ENCODE results near the gene ADRA2C. TPM values are rescaled to one million over a fixed set of nuclear protein-coding genes. Genes with fewer than 3 reads are reported as not detected.

Gene ADRA2C
- polyA plus RNA-seq, 1 donor from 2014 or later: 3.0 TPM

DNA sequence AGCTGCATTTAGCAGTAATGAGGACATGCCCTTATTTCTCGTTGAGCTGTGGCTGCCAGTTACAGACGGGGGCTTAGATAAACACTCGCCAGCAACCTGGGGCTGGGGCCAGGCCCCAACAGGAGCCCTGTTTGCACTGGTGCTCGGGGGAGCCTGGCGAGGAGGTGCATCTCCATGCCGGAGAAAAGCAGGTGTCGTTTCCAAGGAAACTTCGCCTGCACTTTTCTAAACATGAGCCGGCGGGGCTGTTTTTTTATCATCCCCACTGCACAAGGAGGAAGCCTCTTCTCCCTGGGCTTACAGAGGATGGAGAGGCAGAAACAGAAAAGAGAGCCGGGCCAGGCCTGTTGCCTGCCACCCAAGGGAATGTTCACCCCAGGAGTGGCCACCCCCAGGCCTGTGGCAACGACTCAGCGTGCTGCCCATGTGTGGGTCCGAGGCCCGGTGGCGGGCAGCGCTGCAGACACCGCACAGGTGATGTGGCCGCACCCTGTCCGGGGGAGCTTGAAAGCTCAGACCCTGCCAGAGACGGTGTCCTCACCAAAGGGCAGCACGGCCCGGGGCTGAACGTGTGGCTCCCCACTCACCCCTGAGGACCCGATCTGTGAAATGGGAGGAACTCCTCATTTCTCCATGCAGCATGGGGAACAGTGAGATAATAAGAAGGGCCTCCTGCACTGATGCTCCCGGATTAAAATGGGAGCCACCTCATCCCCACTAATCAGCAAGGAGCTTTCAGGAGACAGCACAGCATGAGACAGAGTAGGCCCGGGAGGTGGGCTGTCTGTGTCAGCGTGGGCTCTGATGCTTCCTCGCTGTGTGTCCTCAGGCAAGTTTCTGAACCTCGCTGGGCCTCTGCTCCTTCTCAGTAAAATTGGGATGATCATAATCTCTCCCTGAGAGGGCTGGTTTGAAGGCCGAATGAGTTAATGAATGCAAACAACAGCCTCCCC, 33.8 kb upstream of the ADRA2C start:
- no peak for TF ChIP-seq EZH2 (IDR thresholded peaks at IDR 0.05; ENCODE audit: borderline replicate concordance, insufficient read depth, low read length, poor library complexity, severe bottlenecking)
- no peak for TF ChIP-seq TAF1 (IDR thresholded peaks at IDR 0.05; ENCODE audit: low read depth)
- TF ChIP-seq, protein P1, sequence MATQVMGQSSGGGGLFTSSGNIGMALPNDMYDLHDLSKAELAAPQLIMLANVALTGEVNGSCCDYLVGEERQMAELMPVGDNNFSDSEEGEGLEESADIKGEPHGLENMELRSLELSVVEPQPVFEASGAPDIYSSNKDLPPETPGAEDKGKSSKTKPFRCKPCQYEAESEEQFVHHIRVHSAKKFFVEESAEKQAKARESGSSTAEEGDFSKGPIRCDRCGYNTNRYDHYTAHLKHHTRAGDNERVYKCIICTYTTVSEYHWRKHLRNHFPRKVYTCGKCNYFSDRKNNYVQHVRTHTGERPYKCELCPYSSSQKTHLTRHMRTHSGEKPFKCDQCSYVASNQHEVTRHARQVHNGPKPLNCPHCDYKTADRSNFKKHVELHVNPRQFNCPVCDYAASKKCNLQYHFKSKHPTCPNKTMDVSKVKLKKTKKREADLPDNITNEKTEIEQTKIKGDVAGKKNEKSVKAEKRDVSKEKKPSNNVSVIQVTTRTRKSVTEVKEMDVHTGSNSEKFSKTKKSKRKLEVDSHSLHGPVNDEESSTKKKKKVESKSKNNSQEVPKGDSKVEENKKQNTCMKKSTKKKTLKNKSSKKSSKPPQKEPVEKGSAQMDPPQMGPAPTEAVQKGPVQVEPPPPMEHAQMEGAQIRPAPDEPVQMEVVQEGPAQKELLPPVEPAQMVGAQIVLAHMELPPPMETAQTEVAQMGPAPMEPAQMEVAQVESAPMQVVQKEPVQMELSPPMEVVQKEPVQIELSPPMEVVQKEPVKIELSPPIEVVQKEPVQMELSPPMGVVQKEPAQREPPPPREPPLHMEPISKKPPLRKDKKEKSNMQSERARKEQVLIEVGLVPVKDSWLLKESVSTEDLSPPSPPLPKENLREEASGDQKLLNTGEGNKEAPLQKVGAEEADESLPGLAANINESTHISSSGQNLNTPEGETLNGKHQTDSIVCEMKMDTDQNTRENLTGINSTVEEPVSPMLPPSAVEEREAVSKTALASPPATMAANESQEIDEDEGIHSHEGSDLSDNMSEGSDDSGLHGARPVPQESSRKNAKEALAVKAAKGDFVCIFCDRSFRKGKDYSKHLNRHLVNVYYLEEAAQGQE (IDR thresholded peaks at IDR 0.05; ENCODE audit: borderline replicate concordance): no peak
- TF ChIP-seq RAD21 (conservative IDR thresholded peaks at IDR 0.05): no peak
- TF ChIP-seq SMC3 (conservative IDR thresholded peaks at IDR 0.05; ENCODE audit: poor library complexity): no peak
- no peak for TF ChIP-seq POLR2AphosphoS5 (IDR thresholded peaks at IDR 0.05)
- no peaks in the 10 kb centered on the region for H3K79me2 ChIP-seq (replicated peaks; ENCODE audit: insufficient read depth, low read length)
- peaks cover 4% of the 10 kb centered on the region for H3K9me3 ChIP-seq (ENCODE audit: low read length)
- H3K36me3 ChIP-seq (ENCODE audit: insufficient read depth, low read length): no peaks in the 10 kb centered on the region
- H4K20me1 ChIP-seq (ENCODE audit: insufficient read depth): no peaks in the 10 kb centered on the region
- H2AFZ ChIP-seq (ENCODE audit: low read depth, low read length): no peak overlapping the region
- H3K9me2 ChIP-seq (ENCODE audit: insufficient read depth, low read length): no peaks in the 10 kb centered on the region
- no peak overlapping the region for H3K9ac ChIP-seq (ENCODE audit: low read length)
- no peak overlapping the region for H3K4me3 ChIP-seq (ENCODE audit: low read length)
- H3K27ac ChIP-seq (ENCODE audit: low read length): no peak overlapping the region
- no peaks in the 10 kb centered on the region for H3K27me3 ChIP-seq (ENCODE audit: insufficient read depth, low read depth, low read length)
- no peaks in the 10 kb centered on the region for H3F3A ChIP-seq (ENCODE audit: insufficient read depth, low read length, poor library complexity, severe bottlenecking)
- no peak overlapping the region for H3K4me2 ChIP-seq (ENCODE audit: low read length)

DNA sequence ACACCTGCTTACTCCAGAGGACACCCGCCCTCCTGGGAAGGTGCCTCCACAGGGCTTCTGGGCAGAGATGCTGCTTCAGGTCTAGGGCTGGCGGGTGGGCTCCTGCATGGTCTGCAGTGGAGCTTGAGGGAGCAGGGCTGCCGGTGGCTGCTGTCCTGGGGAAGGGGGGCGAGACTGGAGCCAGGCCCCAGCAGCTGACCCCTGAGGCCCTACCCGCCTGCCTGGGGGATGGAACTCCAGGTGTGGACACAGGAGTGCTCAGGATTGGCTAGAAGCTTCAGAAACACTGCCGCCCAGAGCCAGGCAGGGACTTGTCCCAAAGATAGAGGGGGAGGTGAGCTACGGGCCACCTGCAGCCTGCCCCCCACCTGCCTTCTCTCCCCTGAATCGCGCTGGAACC, 33.0 kb upstream of the ADRA2C start:
- Histone ChIP-seq H3K27me3 (ENCODE audit: insufficient read depth, low read depth, low read length) (no peaks in the 10 kb centered on the region), H2AFZ (ENCODE audit: low read depth, low read length) (no peak overlapping the region), H3K9ac (ENCODE audit: low read length) (no peak overlapping the region), H3K9me2 (ENCODE audit: insufficient read depth, low read length) (no peaks in the 10 kb centered on the region), H3K4me2 (ENCODE audit: low read length) (no peak overlapping the region), H3K9me3 (ENCODE audit: low read length) (peaks cover 4% of the 10 kb centered on the region), H3F3A (ENCODE audit: insufficient read depth, low read length, poor library complexity, severe bottlenecking) (no peaks in the 10 kb centered on the region), H4K20me1 (ENCODE audit: insufficient read depth) (no peaks in the 10 kb centered on the region), H3K79me2 (replicated peaks; ENCODE audit: insufficient read depth, low read length) (no peaks in the 10 kb centered on the region), H3K36me3 (ENCODE audit: insufficient read depth, low read length) (no peaks in the 10 kb centered on the region), H3K4me3 (ENCODE audit: low read length) (no peak overlapping the region), H3K27ac (ENCODE audit: low read length) (no peak overlapping the region)
- TF ChIP-seq, protein P1 (IDR thresholded peaks at IDR 0.05; ENCODE audit: borderline replicate concordance): no peak
- TF ChIP-seq MXI1 (conservative IDR thresholded peaks at IDR 0.05; ENCODE audit: poor library complexity, severe bottlenecking) (no peak), POLR2AphosphoS5 (IDR thresholded peaks at IDR 0.05) (no peak), EZH2 (IDR thresholded peaks at IDR 0.05; ENCODE audit: borderline replicate concordance, insufficient read depth, low read length, poor library complexity, severe bottlenecking) (no peak)

Measured in neural cell (in vitro differentiated cells).